ENCODE results near the gene PCDH9. TPM values are rescaled to one million over a fixed set of nuclear protein-coding genes. Genes with fewer than 3 reads are reported as not detected.

Gene PCDH9
- total RNA-seq, 1 donor from 2014 or later, result 0.40 TPM

- TF ChIP-seq, protein P1, sequence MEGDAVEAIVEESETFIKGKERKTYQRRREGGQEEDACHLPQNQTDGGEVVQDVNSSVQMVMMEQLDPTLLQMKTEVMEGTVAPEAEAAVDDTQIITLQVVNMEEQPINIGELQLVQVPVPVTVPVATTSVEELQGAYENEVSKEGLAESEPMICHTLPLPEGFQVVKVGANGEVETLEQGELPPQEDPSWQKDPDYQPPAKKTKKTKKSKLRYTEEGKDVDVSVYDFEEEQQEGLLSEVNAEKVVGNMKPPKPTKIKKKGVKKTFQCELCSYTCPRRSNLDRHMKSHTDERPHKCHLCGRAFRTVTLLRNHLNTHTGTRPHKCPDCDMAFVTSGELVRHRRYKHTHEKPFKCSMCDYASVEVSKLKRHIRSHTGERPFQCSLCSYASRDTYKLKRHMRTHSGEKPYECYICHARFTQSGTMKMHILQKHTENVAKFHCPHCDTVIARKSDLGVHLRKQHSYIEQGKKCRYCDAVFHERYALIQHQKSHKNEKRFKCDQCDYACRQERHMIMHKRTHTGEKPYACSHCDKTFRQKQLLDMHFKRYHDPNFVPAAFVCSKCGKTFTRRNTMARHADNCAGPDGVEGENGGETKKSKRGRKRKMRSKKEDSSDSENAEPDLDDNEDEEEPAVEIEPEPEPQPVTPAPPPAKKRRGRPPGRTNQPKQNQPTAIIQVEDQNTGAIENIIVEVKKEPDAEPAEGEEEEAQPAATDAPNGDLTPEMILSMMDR (conservative IDR thresholded peaks at IDR 0.05; ENCODE audit: low read depth, low read length), result no peak
- no peak for DNase-seq (ENCODE audit: low read depth)
- no peak overlapping the region for H3K4me3 ChIP-seq (ENCODE audit: low read depth, low read length)
Measured at GRCh38 chr13:67094952-67095351, 135.2 kb downstream of the PCDH9 start.

DNA sequence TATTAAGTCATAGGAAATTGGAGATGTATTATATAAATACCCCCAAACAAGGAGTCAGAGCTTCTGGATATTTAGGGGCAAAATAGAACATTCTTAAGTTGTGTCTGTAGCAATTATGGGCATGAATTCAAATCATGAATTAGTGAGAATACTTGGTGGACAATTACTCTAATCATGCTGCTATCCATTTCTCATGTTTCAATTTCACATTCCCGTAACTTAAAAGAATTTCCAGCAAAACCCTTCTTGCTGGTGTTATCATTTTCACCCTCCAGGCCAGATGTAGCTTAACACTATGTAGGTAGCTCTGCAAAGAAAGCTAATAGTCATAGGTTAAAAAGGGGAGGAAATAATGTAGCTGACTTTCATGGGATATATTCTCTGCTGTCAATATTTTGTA lies 136.1 kb downstream of the PCDH9 start:
- no peak overlapping the region for H3K4me3 ChIP-seq (ENCODE audit: low read depth, low read length)
- TF ChIP-seq, protein P1 (conservative IDR thresholded peaks at IDR 0.05; ENCODE audit: low read depth, low read length), result no peak

DNA sequence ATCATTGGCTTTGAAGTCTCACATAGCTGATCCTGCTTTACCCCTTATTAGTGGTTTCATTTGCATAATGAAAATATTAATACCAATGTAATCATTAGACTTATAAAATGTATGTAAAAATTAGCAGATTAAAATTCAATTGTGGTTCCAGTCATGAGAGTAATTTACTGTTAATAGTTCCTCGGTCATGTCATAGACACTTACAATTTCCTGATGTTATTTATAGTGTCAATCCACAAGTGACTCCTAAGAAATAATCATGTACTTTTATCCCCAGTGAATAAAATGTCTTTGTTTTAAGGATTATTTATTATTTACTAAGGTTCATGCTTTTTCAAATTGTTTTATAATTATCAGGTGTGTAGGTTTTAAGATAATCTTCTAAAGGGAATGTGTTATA lies 138.5 kb downstream of the PCDH9 start:
- H3K4me3 ChIP-seq (ENCODE audit: low read depth, low read length), result no peak overlapping the region
- TF ChIP-seq, protein P1 (conservative IDR thresholded peaks at IDR 0.05; ENCODE audit: low read depth, low read length), result no peak
- DNase-seq (ENCODE audit: low read depth), result no peak

More for the DNA sequence above, 136.1 kb downstream of the PCDH9 start:
- no peak for DNase-seq (ENCODE audit: low read depth)

- H3K4me3 ChIP-seq (ENCODE audit: low read depth, low read length), result no peak overlapping the region
- no peak for DNase-seq (ENCODE audit: low read depth)
- TF ChIP-seq, protein P1 (conservative IDR thresholded peaks at IDR 0.05; ENCODE audit: low read depth, low read length), result no peak
Measured at GRCh38 chr13:67090856-67091255, 139.3 kb downstream of the PCDH9 start.

- TF ChIP-seq, protein P1 (conservative IDR thresholded peaks at IDR 0.05; ENCODE audit: low read depth, low read length), result no peak
- DNase-seq (ENCODE audit: low read depth), result no peak
- H3K4me3 ChIP-seq (ENCODE audit: low read depth, low read length), result no peak overlapping the region
Measured at GRCh38 chr13:67087527-67087926, 142.6 kb downstream of the PCDH9 start.

GRCh38 chr13:67086260-67086659 lies 143.9 kb downstream of the PCDH9 start:
- no peak overlapping the region for H3K4me3 ChIP-seq (ENCODE audit: low read depth, low read length)
- TF ChIP-seq, protein P1 (conservative IDR thresholded peaks at IDR 0.05; ENCODE audit: low read depth, low read length), result no peak
- DNase-seq (ENCODE audit: low read depth), result no peak

GRCh38 chr13:67084066-67084465 lies 146.1 kb downstream of the PCDH9 start:
- H3K4me3 ChIP-seq (ENCODE audit: low read depth, low read length), result no peak overlapping the region
- TF ChIP-seq, protein P1 (conservative IDR thresholded peaks at IDR 0.05; ENCODE audit: low read depth, low read length), result no peak
- DNase-seq (ENCODE audit: low read depth), result no peak

Measured in epithelial cell of proximal tubule (primary cell).